GM13976 (cell line): ENCODE data around the gene UIMC1.

Experiments used
- DNase-seq: peaks from one replicate; pipeline ENCODE4 v3.0.0; 2012; ENCODE audit warnings: low spot score
- CTCF ChIP-seq: IDR thresholded peaks from 2 replicates; pipeline ENCODE4 v1.5.1; 2012; ENCODE audit warnings: borderline replicate concordance, mild to moderate bottlenecking; ENCODE audit not compliant: insufficient read depth; ENCODE audit errors: extremely low read depth, missing control alignments, control extremely low read depth
- in situ Hi-C: fragments of 300-500 bp; cut with MboI; formaldehyde crosslinking; loops from one replicate; pipeline ENCODE4 v1.12.0; 2022; ENCODE audit warnings: low sequenced_read_pairs, mixed read lengths, inconsistent platforms; ENCODE audit not compliant: unreplicated experiment

Gene UIMC1

GRCh38 chr5:176888016-176888864 lies 118.3 kb downstream of the UIMC1 start:
- DNase-seq: no peak
- in situ Hi-C loops: no loop called here
- no peak for TF ChIP-seq CTCF

GRCh38 chr5:176887252-176887849 lies 119.2 kb downstream of the UIMC1 start:
- in situ Hi-C loops: no loop called here
- DNase-seq: no peak
- TF ChIP-seq CTCF: no peak

- TF ChIP-seq CTCF: no peak
- no peak for DNase-seq
- in situ Hi-C loops: no loop called here
Observed at GRCh38 chr5:176886336-176887251, 120.0 kb downstream of the UIMC1 start.

GRCh38 chr5:176884571-176884890 lies 122.0 kb downstream of the UIMC1 start:
- no peak for DNase-seq
- no peak for TF ChIP-seq CTCF
- in situ Hi-C loops: no loop called here

DNA sequence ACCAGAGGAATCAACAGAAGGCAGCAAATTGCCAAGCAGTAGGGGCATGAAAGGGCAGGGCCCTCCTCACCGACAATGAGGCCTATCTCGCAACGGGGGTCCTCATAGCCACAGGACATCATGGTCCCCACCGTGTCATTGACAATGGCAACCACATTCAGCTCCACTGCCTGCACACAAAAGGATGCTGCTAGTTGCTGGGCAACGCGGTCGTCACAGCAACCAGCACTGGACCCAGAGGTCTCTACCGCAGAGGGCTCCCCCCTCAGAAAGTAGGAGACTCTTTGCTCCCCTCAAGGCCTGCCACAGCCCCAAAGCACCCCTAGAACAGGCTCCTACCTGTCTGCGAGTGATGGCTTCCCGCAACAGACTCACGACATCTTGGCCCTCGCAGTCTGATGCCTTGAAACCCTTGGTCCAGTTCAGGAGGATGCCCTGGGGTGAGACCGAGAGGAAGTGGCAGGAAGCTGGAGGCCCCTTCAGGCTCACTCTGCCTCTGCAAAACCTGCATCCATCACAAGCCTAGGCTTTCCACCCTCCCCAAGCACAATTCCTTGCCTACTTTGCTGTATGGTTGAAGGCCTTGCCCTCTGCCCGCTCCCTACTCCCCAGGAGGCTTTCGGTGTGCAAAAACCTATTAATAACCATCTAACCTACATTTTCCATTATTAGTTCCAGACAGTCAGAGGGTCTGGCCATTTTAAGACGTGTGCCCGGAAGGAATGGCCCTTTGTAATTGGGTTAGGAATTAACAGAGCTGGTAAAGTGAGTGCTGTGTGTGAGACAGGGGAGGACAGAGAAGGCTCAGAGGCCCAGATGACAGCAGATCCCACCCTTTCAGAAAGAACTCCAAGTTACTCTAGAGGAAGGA lies 122.6 kb downstream of the UIMC1 start:
- DNase-seq: no peak
- TF ChIP-seq CTCF: no peak
- in situ Hi-C loops: no loop called here

GRCh38 chr5:176882567-176882903 lies 124.0 kb downstream of the UIMC1 start:
- in situ Hi-C loops: no loop called here
- TF ChIP-seq CTCF: no peak
- no peak for DNase-seq
